Upper lobe of left lung (tissue), 4 donors: ENCODE measurements around the gene PLSCR2.

ENCODE experiments used
- EP300 ChIP-seq, 4 donors: sonication (generic); formaldehyde crosslinking; IDR thresholded peaks; one replicate each; pipeline ENCODE4 v1.5.1; 2017; ENCODE audit warnings: antibody characterized with exemption in 4 of 4, control low read depth in 2 of 4
- POLR2A ChIP-seq, 4 donors: fragments of 450-650 bp; IDR thresholded peaks; one replicate each; pipeline ENCODE4 v1.5.1; 2016 to 2017; ENCODE audit warnings: antibody characterized with exemption in 4 of 4, mild to moderate bottlenecking in 2 of 4

DNA sequence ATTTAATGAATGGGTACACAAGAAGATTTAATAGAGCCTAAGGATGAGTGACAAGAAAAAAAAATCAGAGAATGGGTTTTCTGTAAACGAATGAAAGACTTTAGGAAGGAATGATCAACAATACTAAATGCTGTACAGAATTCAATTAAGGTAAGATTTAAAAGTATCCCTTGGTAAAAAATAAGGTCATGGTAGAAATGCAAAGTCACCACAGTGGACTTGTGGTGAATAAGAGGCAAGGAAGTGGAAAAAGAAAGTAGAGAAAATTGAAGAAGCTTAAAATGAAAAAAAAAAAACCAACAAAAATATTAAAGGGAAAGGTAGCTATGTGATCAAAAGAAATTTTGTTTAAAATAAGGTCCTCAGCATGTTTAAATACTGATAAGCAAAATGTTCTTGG is 82.4 kb downstream of the PLSCR2 start:
- TF ChIP-seq EP300 (IDR thresholded peaks at IDR 0.05) (no peak), POLR2A (IDR thresholded peaks at IDR 0.05) (no peak)
